NCI-H128 (cell line): ENCODE data around the gene SIN3A.
"Not testable (repeated sequence)": the region's sequence is repeated elsewhere in the genome, so short reads cannot be mapped to it uniquely, and the experiment has no call there.

ENCODE experiments used
- DNase-seq: peaks from one replicate; lab custom pipeline; 2025; ENCODE audit not compliant: unreplicated experiment; lab: John Stamatoyannopoulos, UW

The SIN3A gene

DNA sequence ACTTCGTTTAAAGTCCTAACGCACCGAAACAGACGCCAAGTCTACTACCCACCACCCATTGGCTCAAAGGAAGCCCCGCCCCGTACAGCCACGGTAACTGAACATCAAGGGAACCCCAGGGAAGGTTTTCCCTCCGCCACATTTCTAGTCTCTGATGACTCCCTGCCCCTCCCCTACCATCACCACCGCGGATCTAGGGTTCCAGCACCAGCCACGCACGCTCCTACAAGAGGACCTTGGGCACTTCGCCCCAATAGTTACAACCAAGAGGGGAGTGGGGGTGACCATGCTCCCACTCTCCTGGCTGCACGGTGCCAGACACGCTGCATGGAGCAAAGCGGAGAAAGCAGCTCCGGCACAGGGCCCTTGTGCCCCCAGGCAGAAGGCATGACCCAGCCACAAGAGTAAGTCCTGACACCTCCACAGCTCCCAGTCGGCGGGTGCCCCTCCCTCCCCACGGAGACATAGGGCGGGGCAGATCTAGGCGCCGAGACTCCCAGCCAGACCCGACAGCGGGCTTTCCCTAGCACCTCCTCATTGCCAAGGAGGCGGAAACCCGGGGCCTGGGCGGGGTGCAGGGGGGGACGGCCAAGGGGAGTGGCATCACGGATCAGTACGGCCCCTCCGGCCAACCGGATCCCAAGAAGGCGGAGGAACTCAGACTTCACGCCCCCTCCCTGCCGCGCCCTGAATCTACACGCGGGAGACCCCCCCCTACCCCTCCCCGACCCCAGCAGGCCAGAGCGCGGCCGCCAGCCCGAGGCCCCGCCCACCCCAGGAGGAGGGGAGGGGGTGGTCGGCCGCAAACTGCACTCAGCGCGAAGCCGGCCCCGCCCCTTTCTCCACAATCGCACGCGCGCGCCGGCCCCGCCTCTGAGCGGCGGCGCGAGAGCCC, 936 bp downstream of the SIN3A start:
- DNase-seq = peak; percentile 77

DNA sequence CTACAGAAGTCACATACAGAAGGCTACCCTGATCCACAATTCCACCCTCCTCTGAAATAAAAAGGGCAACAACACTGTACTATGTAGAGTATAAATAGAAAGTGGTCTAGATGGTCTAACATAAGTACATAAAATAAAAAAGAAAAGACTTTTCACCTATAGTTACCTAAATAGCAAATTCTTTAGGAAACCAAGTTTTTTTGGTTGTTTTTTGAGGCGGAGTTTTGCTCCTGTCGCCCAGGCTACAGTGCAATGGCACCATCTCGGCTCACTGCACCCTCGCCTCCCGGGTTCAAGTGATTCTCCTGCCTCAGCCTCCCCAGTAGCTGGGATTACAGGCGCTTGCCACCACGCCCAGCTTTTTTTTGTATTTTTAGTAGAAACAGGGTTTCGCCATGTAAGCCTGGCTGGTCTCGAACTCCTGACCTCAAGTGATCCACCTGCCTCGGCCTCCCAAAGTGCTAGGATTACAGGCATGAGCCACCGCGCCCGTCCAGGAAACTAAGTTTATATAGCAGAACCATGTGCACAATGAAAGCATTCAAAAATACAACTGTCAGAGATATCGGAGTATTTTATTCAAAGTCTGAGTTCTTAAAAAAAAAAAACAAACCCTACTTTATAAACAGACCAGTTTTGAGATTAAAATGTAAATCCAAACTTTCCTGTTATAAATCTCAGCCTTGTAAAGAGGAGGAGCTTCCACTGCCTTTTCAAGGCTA, 1.7 kb downstream of the SIN3A start:
- DNase-seq = no peak

DNA sequence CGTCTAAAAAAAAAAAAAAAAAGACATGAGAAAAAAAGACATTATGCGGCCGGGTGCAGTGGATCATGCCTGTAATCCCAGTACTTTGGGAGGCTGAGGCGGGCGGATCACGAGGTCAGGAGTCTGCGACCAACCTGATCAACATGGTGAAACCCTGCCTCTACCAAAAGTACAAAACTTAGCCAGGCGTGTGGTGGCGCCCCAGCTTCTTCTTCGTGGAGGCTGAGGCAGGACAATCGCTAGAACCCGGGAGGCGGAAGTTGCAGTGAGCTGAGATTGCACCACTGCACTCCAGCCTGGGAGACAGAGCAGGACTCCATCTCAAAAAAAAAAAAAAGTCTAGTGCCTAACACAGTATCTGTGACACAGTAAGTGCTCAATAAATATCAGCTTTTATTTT, 3.3 kb downstream of the SIN3A start:
- DNase-seq = not testable (repeated sequence)

DNA sequence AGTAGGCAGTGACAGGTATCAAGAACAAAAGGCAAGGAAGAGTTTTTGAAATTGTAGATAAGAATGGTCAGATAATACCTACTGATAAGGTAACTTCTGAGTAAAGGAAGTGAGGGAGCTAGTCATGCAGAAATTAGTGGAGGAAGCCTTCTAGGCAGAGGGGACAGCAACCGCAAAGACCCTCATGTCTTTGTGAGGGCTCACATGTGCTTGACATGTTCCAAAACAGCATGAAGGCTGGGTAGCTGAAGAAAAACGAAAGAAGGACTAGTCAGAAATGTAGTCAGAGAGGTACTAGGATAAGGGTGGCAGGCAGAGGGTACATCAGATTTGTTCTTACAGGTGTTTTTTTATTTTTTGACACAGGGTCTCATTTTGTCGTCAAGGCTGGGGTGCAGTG, 5.3 kb downstream of the SIN3A start:
- DNase-seq = no peak

GRCh38 chr15:75445324-75445723, 6.2 kb downstream of the SIN3A start:
- DNase-seq = not testable (repeated sequence)

DNA sequence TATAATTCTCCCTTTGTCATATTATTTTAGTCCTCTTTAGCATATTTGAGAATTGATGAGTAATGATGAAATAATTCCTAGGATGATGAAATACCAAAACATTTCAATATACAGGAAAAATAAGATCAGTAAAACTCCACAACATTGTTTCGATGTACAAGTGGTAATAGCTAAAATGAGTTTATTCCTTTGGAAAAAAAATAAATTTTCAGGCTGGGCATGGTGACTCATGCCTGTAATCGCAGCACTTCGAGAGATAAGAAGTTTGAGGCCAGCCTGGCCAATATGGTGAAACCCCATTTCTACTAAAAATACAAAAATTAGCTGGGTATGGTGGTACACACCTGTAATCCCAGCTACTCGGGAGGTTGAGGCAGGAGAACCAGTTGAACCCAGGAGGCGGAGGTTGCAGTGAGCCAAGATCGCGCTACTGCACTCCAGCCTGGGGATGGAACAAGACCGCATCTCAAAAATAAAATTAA, 7.5 kb downstream of the SIN3A start:
- DNase-seq = not testable (repeated sequence)

- DNase-seq = no peak
Observed at GRCh38 chr15:75437721-75438120, 13.8 kb downstream of the SIN3A start.

DNA sequence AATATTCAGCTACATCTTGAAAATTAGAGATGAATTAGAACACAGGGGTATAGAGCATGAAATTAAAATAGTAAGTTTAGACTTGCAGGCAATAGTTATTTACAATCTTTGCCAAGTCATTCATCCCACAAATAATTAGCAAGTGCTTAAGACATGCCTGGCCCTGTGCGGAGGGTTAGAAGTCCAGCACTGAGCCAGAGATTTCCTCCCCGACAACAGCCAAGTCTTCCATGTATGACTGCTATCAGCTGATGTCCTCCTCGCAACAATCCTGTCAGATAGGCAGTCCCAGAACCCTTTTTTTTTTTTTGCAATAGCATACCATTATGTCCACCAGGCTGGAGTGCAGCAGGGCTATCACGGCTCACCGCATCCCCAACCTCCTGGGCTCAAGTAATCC, 14.6 kb downstream of the SIN3A start:
- no peak for DNase-seq

- no peak for DNase-seq
Observed at GRCh38 chr15:75431682-75432081, 19.8 kb downstream of the SIN3A start.

DNA sequence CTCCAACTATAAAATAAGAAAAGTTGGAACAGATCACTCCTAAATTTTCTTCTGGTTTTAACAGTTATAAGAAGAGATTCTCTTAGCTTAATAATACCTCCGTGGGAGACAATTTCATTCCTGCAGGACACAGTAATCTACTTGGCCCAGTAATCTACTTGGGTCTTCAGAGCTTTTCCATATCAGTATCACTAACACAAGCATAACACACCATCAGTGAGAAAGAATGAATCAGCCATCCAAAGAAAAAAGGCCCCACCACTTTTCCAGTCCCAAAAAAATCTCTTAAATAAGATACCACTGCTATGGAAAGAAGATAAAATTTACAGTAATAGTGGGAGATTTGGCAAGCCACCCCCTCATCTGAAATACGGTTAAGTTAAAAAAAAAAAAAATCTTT, 20.2 kb downstream of the SIN3A start:
- no peak for DNase-seq

DNA sequence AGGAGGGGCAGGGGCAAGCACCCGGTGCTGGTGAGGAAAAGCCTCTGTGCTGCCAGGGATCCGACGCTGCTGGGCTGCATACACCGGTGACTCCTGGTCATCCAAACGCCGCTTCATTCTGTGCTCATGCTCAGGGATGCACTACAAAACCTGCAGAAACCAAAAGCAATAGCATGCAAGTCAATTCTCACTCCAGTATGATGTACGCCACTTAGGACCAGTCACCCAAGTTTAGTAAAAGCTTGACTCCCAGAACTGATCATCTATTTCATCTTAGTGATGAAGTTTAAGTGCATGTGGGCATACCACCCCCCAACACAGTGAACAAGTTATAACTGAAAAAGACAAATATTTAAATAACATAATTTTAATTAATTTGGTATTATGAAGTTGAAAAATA, 21.2 kb downstream of the SIN3A start:
- DNase-seq = no peak

- DNase-seq = no peak
Observed at GRCh38 chr15:75428152-75428551, 23.3 kb downstream of the SIN3A start.

DNA sequence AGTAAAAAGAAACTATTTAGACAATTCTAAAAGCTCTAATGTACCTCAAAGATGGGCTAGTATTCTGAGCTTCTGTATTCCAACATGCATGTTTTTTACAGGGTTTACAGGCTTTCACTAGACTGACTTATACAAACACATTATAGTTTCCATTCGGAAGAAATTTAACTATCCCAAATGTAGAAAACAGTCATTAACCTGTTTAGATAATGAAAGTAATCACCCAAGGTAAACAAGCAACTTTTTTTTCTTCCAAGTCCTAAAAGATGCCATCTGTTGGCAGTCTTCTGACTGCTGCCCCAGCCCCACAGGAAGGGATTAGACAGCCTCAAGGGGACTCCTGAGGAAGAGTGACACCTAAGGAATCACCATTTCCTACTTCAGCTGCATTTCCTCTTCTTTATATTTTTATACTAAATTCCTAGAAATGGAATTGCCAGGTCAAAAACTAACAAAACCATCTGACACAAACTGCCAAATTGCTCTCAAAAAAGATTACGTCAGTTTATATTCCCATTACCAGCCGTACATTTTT, 25.5 kb downstream of the SIN3A start:
- no peak for DNase-seq

- no peak for DNase-seq
Observed at GRCh38 chr15:75422554-75422953, 28.9 kb downstream of the SIN3A start.

GRCh38 chr15:75420698-75421097, 30.8 kb downstream of the SIN3A start:
- no peak for DNase-seq

DNA sequence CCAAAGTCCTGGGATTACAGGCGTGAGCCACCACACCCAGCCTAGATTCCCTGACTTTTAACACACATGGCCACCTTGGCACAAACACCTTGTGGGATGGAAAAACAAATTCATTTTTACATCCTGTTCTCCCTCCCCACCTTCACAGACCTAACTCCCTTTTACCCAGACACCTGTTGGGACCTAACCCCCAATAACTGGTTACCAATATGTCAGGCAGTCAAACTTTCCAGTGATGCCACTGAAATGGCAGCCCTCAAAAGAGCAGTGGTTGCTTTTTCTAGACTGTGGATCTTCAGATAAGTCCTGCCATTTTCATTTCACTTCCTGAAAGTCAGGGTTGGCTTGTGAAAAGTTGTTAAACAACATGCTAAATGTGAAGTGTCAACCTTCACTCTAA, 34.9 kb downstream of the SIN3A start:
- no peak for DNase-seq

DNA sequence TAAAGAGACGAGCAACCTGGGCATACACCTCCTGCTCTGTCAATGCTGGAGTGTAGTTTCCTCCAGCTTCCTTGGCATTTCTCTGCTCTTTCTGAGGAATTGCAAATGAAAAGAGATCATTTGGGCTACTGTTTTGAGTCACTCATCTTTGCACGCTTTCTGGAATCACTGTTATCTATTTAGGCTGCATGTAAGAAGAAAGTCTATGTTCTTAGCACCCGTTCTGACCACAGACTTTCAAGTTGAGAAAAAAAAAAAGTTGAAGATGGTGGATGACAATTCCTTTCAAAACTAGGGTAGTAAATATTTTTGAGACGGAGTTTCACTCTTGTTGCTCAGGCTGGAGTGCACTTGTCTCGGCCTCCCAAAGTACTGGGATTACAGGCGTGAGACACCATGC, 41.3 kb downstream of the SIN3A start:
- no peak for DNase-seq

DNA sequence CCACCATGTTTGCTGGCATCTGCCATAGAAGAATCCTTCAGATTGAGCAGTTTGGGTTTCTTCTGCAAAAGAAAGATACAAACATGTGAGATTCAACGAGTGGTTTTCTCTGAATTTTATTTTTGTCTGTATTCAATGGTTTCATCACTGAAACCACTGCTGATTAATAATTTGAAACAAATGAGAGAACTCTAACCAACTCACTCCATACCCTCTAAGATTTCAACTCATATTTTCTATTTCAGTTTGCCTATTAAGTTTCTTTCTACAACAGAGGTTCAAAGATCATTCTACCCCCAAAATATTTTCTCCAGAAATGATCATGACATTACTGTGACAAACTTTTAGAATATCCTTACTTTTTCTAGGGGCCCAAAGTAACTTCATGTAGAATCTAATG, 44.4 kb downstream of the SIN3A start:
- no peak for DNase-seq

GRCh38 chr15:75403892-75404291, 47.6 kb downstream of the SIN3A start:
- no peak for DNase-seq

- no peak for DNase-seq
Observed at GRCh38 chr15:75397494-75397893, 54.0 kb downstream of the SIN3A start.

GRCh38 chr15:75389791-75390382, 61.6 kb downstream of the SIN3A start:
- DNase-seq = no peak

DNA sequence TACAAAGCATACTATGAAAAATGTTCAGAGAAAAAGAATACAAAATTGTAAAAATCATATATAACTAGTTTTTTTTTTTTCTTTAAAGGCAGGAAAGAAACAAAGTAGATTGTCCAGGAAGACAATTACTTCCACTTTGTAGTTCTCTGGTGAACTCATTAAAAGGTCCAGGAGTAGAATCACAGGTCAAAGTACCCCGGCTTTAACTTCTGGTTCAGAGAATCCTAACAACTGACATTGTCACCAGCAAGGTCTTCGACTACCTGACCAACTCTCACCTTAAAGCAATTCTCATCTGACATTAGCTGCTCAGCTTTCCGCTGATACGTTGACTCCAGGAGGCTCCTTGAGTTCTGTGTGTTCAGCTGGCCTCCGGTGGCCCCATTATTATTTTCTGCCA, 67.5 kb downstream of the SIN3A start:
- not testable (repeated sequence) for DNase-seq
